Measurements from ENCODE around the gene RHBDF1.

The RHBDF1 gene

DNA sequence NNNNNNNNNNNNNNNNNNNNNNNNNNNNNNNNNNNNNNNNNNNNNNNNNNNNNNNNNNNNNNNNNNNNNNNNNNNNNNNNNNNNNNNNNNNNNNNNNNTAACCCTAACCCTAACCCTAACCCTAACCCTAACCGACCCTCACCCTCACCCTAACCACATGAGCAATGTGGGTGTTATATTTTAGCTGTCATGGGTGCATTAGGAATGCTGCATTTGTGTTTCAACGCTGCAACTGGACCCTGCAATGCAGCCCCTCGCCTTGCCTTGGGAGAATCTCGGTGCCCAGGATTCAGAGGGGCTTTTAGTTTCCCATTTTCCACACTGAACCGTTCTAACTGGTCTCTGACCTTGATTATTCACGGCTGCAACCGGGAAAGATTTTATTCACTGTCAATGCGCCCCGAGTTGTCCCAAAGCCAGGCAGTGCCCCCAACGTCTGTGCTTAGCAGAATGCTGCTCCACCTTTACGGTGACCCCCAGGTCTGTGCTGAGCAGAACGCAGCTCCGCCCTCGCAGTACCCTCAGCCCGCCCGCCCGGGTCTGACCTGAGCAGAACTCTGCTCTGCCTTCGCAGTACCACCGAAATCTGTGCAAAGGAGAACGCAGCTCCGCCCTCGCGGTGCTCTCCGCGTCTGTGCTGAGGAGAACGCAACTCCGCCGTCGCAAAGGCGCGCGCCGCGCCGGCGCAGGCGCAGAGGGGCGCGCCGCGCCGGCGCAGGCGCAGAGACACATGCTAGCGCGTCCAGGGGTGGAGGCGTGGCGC, 62.3 kb downstream of the RHBDF1 start:
- DNase-seq (ENCODE audit: low spot score) (no peak), ATAC-seq (ENCODE audit: low read depth) (peak; percentile 89)
- Histone ChIP-seq H3K27ac (ENCODE audit: poor library complexity, severe bottlenecking) (no peak overlapping the region), H3K4me1 (ENCODE audit: insufficient read depth, poor library complexity, severe bottlenecking) (no peaks in the 10 kb centered on the region), H3K9me3 (ENCODE audit: severe bottlenecking) (no peaks in the 10 kb centered on the region), H3K4me3 (ENCODE audit: severe bottlenecking) (no peak overlapping the region), H3K36me3 (ENCODE audit: low read depth) (no peaks in the 10 kb centered on the region), H3K27me3 (ENCODE audit: insufficient read depth, poor library complexity, severe bottlenecking) (no peaks in the 10 kb centered on the region)
- TF ChIP-seq, protein P1, sequence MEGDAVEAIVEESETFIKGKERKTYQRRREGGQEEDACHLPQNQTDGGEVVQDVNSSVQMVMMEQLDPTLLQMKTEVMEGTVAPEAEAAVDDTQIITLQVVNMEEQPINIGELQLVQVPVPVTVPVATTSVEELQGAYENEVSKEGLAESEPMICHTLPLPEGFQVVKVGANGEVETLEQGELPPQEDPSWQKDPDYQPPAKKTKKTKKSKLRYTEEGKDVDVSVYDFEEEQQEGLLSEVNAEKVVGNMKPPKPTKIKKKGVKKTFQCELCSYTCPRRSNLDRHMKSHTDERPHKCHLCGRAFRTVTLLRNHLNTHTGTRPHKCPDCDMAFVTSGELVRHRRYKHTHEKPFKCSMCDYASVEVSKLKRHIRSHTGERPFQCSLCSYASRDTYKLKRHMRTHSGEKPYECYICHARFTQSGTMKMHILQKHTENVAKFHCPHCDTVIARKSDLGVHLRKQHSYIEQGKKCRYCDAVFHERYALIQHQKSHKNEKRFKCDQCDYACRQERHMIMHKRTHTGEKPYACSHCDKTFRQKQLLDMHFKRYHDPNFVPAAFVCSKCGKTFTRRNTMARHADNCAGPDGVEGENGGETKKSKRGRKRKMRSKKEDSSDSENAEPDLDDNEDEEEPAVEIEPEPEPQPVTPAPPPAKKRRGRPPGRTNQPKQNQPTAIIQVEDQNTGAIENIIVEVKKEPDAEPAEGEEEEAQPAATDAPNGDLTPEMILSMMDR (IDR thresholded peaks at IDR 0.05; ENCODE audit: poor library complexity, severe bottlenecking), result no peak

Measured in RWPE2 (cell line).